Measurements from ENCODE around the gene ADAMTS6. TPM values are rescaled to one million over a fixed set of nuclear protein-coding genes. Genes with fewer than 3 reads are reported as not detected.

ADAMTS6 gene
- total and polyA plus RNA-seq, 2 experiments from 2014 or later, result 3.4 to 21.0 TPM

- H2AFZ ChIP-seq, result no peak overlapping the region
- no peaks in the 10 kb centered on the region for H3K9me2 ChIP-seq (replicated peaks; ENCODE audit: insufficient read depth)
- 82% methylated on average over 1 of the region's 1 CpG for WGBS (ENCODE audit: low lambda C conversion rate, missing lambda C conversion rate)
- H3K27ac ChIP-seq, result no peak overlapping the region
- TF ChIP-seq, protein P1, sequence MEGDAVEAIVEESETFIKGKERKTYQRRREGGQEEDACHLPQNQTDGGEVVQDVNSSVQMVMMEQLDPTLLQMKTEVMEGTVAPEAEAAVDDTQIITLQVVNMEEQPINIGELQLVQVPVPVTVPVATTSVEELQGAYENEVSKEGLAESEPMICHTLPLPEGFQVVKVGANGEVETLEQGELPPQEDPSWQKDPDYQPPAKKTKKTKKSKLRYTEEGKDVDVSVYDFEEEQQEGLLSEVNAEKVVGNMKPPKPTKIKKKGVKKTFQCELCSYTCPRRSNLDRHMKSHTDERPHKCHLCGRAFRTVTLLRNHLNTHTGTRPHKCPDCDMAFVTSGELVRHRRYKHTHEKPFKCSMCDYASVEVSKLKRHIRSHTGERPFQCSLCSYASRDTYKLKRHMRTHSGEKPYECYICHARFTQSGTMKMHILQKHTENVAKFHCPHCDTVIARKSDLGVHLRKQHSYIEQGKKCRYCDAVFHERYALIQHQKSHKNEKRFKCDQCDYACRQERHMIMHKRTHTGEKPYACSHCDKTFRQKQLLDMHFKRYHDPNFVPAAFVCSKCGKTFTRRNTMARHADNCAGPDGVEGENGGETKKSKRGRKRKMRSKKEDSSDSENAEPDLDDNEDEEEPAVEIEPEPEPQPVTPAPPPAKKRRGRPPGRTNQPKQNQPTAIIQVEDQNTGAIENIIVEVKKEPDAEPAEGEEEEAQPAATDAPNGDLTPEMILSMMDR (IDR thresholded peaks at IDR 0.05; ENCODE audit: poor library complexity), result no peak
- TF ChIP-seq EZH2phosphoT487 (IDR thresholded peaks at IDR 0.05; ENCODE audit: low read depth, severe bottlenecking, unreplicated experiment), result no peak
- TF ChIP-seq EZH2 (IDR thresholded peaks at IDR 0.05; ENCODE audit: borderline replicate concordance), result no peak
- no peaks in the 10 kb centered on the region for H3K9me3 ChIP-seq (ENCODE audit: low read depth)
- no peaks in the 10 kb centered on the region for H3K36me3 ChIP-seq (replicated peaks; ENCODE audit: insufficient read depth, low read depth)
- H4K20me1 ChIP-seq (ENCODE audit: insufficient read depth, poor library complexity, severe bottlenecking), result no peaks in the 10 kb centered on the region
- no peak overlapping the region for H3K4me3 ChIP-seq
- H3K79me2 ChIP-seq, result no peaks in the 10 kb centered on the region
- no peak for DNase-seq (ENCODE audit: low spot score)
- H3K4me1 ChIP-seq (ENCODE audit: insufficient read depth), result no peaks in the 10 kb centered on the region
- H3K4me2 ChIP-seq, result no peak overlapping the region
- no peaks in the 10 kb centered on the region for H3K27me3 ChIP-seq
These were observed 205.4 kb downstream of the ADAMTS6 start for GRCh38 chr5:65276178-65276890.

- H3K4me1 ChIP-seq (ENCODE audit: insufficient read depth), result no peaks in the 10 kb centered on the region
- no peak for DNase-seq (ENCODE audit: low spot score)
- H3K4me3 ChIP-seq, result no peak overlapping the region
- no peaks in the 10 kb centered on the region for H4K20me1 ChIP-seq (ENCODE audit: insufficient read depth, poor library complexity, severe bottlenecking)
- no peaks in the 10 kb centered on the region for H3K36me3 ChIP-seq (replicated peaks; ENCODE audit: insufficient read depth, low read depth)
- no peaks in the 10 kb centered on the region for H3K9me3 ChIP-seq (ENCODE audit: low read depth)
- H3K4me2 ChIP-seq, result no peak overlapping the region
- WGBS (ENCODE audit: low lambda C conversion rate, missing lambda C conversion rate), result 91% methylated on average over 1 of the region's 1 CpG
- no peaks in the 10 kb centered on the region for H3K9me2 ChIP-seq (replicated peaks; ENCODE audit: insufficient read depth)
- no peaks in the 10 kb centered on the region for H3K27me3 ChIP-seq
- H3K79me2 ChIP-seq, result no peaks in the 10 kb centered on the region
- H3K27ac ChIP-seq, result no peak overlapping the region
- TF ChIP-seq EZH2phosphoT487 (IDR thresholded peaks at IDR 0.05; ENCODE audit: low read depth, severe bottlenecking, unreplicated experiment) (no peak), EZH2 (IDR thresholded peaks at IDR 0.05; ENCODE audit: borderline replicate concordance) (no peak)
- TF ChIP-seq, protein P1 (IDR thresholded peaks at IDR 0.05; ENCODE audit: poor library complexity), result no peak
- no peak overlapping the region for H2AFZ ChIP-seq
These were observed 209.8 kb downstream of the ADAMTS6 start for GRCh38 chr5:65271906-65272305.

- DNase-seq (ENCODE audit: low spot score), result no peak
- Histone ChIP-seq H3K36me3 (replicated peaks; ENCODE audit: insufficient read depth, low read depth) (no peaks in the 10 kb centered on the region), H3K27ac (no peak overlapping the region), H3K9me2 (replicated peaks; ENCODE audit: insufficient read depth) (no peaks in the 10 kb centered on the region), H3K27me3 (no peaks in the 10 kb centered on the region), H4K20me1 (ENCODE audit: insufficient read depth, poor library complexity, severe bottlenecking) (no peaks in the 10 kb centered on the region), H2AFZ (no peak overlapping the region), H3K9me3 (ENCODE audit: low read depth) (no peaks in the 10 kb centered on the region), H3K4me1 (ENCODE audit: insufficient read depth) (peaks cover 3% of the 10 kb centered on the region), H3K4me3 (no peak overlapping the region), H3K4me2 (no peak overlapping the region), H3K79me2 (no peaks in the 10 kb centered on the region)
- 80% methylated on average over 8 of the region's 8 CpGs for WGBS (ENCODE audit: low lambda C conversion rate, missing lambda C conversion rate)
- TF ChIP-seq, protein P1 (IDR thresholded peaks at IDR 0.05; ENCODE audit: poor library complexity), result no peak
- no peak for TF ChIP-seq EZH2 (IDR thresholded peaks at IDR 0.05; ENCODE audit: borderline replicate concordance)
These were observed 213.2 kb downstream of the ADAMTS6 start for GRCh38 chr5:65268525-65268924.

All from hepatocyte (in vitro differentiated cells).